SU-DHL-6 (cell line): Measurements from ENCODE around the gene TRIP4.

ENCODE experiments used
- H2AFZ ChIP-seq: fragments of 200-600 bp; sonication (generic); 2 replicates; pipeline ENCODE4 v1.6.1; 2014; ENCODE audit warnings: low read depth, mild to moderate bottlenecking, moderate library complexity, mixed read lengths, antibody characterized with exemption, low read length; ENCODE audit not compliant: severe bottlenecking
- H3F3A ChIP-seq: fragments of 200-600 bp; shearing (Covaris generic); 2 replicates; pipeline ENCODE4 v1.6.0; 2016; ENCODE audit warnings: antibody characterized with exemption, mild to moderate bottlenecking; ENCODE audit not compliant: insufficient read depth
- H3K27ac ChIP-seq: fragments of 200-600 bp; sonication (generic); 2 replicates; pipeline ENCODE4 v1.5.1; 2016; ENCODE audit warnings: low read depth, mild to moderate bottlenecking, low read length, moderate library complexity, mixed read lengths
- H3K27me3 ChIP-seq: fragments of 200-600 bp; sonication (generic), shearing (Covaris generic); 2 replicates; pipeline ENCODE4 v1.6.0; 2014; ENCODE audit warnings: mild to moderate bottlenecking, low read length
- H3K36me3 ChIP-seq: fragments of 200-600 bp; sonication (generic); 2 replicates; pipeline ENCODE4 v1.6.1; 2014; ENCODE audit warnings: mild to moderate bottlenecking, low read length, mixed read lengths
- H3K4me2 ChIP-seq: fragments of 300-600, 200-600 bp; shearing (Covaris generic), sonication (generic); 2 replicates; pipeline ENCODE4 v1.6.0; 2014; ENCODE audit warnings: low read length, low read depth, mild to moderate bottlenecking; ENCODE audit not compliant: poor library complexity, severe bottlenecking
- H3K4me3 ChIP-seq: fragments of 200-600 bp; sonication (generic); 2 replicates; pipeline ENCODE4 v1.5.1; 2014; ENCODE audit warnings: antibody characterized with exemption, low read length, mild to moderate bottlenecking, mixed read lengths; ENCODE audit not compliant: insufficient read depth, poor library complexity, severe bottlenecking
- H3K79me2 ChIP-seq: fragments of 200-600 bp; sonication (generic); 2 replicates; pipeline ENCODE4 v1.6.1; 2014; ENCODE audit warnings: mild to moderate bottlenecking, low read length, moderate library complexity; ENCODE audit not compliant: insufficient read depth
- H3K9ac ChIP-seq: fragments of 200-600 bp; sonication (generic); 2 replicates; pipeline ENCODE4 v1.7.0; 2014; ENCODE audit warnings: mild to moderate bottlenecking, low read length
- H3K9me2 ChIP-seq: fragments of 200-600 bp; sonication (generic); replicated peaks from 2 replicates; pipeline ENCODE4 v1.6.1; 2014; ENCODE audit warnings: low read length; ENCODE audit not compliant: insufficient read depth
- H3K9me3 ChIP-seq: fragments of 200-600 bp; sonication (generic); 2 replicates; pipeline ENCODE4 v1.6.1; 2014; ENCODE audit warnings: low read length, mixed read lengths; ENCODE audit not compliant: insufficient read depth
- H4K20me1 ChIP-seq: fragments of 200-600 bp; sonication (generic); 2 replicates; pipeline ENCODE4 v1.6.1; 2014; ENCODE audit warnings: low read depth, mild to moderate bottlenecking, antibody characterized with exemption, low read length, moderate library complexity, mixed read lengths
- EZH2phosphoT487 ChIP-seq: fragments of 200-600 bp; sonication (generic), shearing (Covaris generic); conservative IDR thresholded peaks from 2 replicates; pipeline ENCODE4 v1.6.1; 2018; ENCODE audit warnings: mild to moderate bottlenecking, antibody characterized with exemption, low read length, moderate library complexity, mixed read lengths
- TF ChIP-seq, protein P1 (sequence below): fragments of 200-600 bp; sonication (generic); IDR thresholded peaks from one replicate; pipeline ENCODE4 v1.5.1; 2017; ENCODE audit warnings: antibody characterized with exemption, mild to moderate bottlenecking, low read length, moderate library complexity; ENCODE audit not compliant: insufficient read depth, poor library complexity, severe bottlenecking

TRIP4 gene

GRCh38 chr15:64460724-64461720, 73.4 kb downstream of the TRIP4 start:
- Histone ChIP-seq H3K36me3 (no peaks in the 10 kb centered on the region), H3K4me2 (peak overlapping the region; percentile 75), H3K9me3 (no peaks in the 10 kb centered on the region), H3K27me3 (no peaks in the 10 kb centered on the region), H3K9ac (peak overlapping the region; percentile 68), H3K4me3 (peak overlapping the region; percentile 74), H3F3A (peaks cover 11% of the 10 kb centered on the region), H4K20me1 (peaks cover 5% of the 10 kb centered on the region; the same call in 1 of the 2 replicates), H3K79me2 (peaks cover 46% of the 10 kb centered on the region), H2AFZ (no peak overlapping the region), H3K9me2 (no peaks in the 10 kb centered on the region), H3K27ac (peak overlapping the region; percentile 30)
- TF ChIP-seq, protein P1, sequence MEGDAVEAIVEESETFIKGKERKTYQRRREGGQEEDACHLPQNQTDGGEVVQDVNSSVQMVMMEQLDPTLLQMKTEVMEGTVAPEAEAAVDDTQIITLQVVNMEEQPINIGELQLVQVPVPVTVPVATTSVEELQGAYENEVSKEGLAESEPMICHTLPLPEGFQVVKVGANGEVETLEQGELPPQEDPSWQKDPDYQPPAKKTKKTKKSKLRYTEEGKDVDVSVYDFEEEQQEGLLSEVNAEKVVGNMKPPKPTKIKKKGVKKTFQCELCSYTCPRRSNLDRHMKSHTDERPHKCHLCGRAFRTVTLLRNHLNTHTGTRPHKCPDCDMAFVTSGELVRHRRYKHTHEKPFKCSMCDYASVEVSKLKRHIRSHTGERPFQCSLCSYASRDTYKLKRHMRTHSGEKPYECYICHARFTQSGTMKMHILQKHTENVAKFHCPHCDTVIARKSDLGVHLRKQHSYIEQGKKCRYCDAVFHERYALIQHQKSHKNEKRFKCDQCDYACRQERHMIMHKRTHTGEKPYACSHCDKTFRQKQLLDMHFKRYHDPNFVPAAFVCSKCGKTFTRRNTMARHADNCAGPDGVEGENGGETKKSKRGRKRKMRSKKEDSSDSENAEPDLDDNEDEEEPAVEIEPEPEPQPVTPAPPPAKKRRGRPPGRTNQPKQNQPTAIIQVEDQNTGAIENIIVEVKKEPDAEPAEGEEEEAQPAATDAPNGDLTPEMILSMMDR: no peak
- TF ChIP-seq EZH2phosphoT487: no peak

DNA sequence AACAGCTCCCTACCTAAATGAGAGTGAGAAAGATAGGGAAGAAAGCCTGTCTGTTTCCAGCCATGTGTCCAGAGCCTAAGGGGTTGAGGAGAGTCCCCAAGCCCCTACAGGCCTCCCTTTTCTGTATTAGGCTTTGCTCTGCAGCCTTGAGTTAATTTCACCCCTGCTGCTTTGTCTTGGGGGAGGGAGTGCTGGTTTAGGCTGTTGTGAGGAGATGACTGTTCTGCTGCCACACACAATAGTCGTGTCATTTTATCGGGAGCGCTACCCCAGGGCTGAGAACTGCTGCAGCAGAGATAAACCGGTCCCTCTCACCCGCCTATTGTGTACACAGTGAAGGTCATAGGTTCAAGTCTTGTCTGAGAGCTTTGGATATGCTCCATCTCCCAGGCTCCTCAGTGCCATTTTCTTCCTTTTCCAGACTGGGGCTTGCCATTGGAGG, 74.1 kb downstream of the TRIP4 start:
- H3K9ac ChIP-seq: peak overlapping the region; percentile 68
- no peaks in the 10 kb centered on the region for H3K27me3 ChIP-seq
- H2AFZ ChIP-seq: no peak overlapping the region
- H4K20me1 ChIP-seq: peaks cover 5% of the 10 kb centered on the region; the same call in 1 of the 2 replicates
- peaks cover 5% of the 10 kb centered on the region; the same call in 1 of the 2 replicates for H3F3A ChIP-seq
- H3K9me3 ChIP-seq: no peaks in the 10 kb centered on the region
- H3K27ac ChIP-seq: no peak overlapping the region
- H3K79me2 ChIP-seq: peaks cover 53% of the 10 kb centered on the region
- H3K9me2 ChIP-seq: no peaks in the 10 kb centered on the region
- peak overlapping the region; percentile 74 for H3K4me3 ChIP-seq
- peak overlapping the region; percentile 75 for H3K4me2 ChIP-seq
- H3K36me3 ChIP-seq: no peaks in the 10 kb centered on the region
- no peak for TF ChIP-seq EZH2phosphoT487
- TF ChIP-seq, protein P1: no peak

- no peak overlapping the region for H3K9ac ChIP-seq
Observed at GRCh38 chr15:64462492-64462891, 74.9 kb downstream of the TRIP4 start.

More at GRCh38 chr15:64462492-64462891, 74.9 kb downstream of the TRIP4 start:
- H3K4me3 ChIP-seq: no peak overlapping the region
- H3K27ac ChIP-seq: no peak overlapping the region
- peaks cover 60% of the 10 kb centered on the region for H3K79me2 ChIP-seq
- H4K20me1 ChIP-seq: peaks cover 5% of the 10 kb centered on the region; the same call in 1 of the 2 replicates
- peaks cover 5% of the 10 kb centered on the region; the same call in 1 of the 2 replicates for H3F3A ChIP-seq
- no peaks in the 10 kb centered on the region for H3K36me3 ChIP-seq
- no peaks in the 10 kb centered on the region for H3K27me3 ChIP-seq
- TF ChIP-seq EZH2phosphoT487: no peak
- TF ChIP-seq, protein P1: no peak
- peak overlapping the region; percentile 75 for H3K4me2 ChIP-seq
- H3K9me3 ChIP-seq: no peaks in the 10 kb centered on the region
- H3K9me2 ChIP-seq: no peaks in the 10 kb centered on the region
- no peak overlapping the region for H2AFZ ChIP-seq
